Activated CD4-positive, alpha-beta memory T cell treated with anti-CD3 and anti-CD28 coated beads, Interleukin-2, amount 10 ng/mL, durations not matched to agents 7 days and 5 days (primary cell): ENCODE data around the gene ADGRF4. TPM values are rescaled to one million over a fixed set of nuclear protein-coding genes. Genes with fewer than 3 reads are reported as not detected.

Experiments used
- CTCF ChIA-PET: fragments of 350-600 bp; sonication (Branson Sonifier 250); formaldehyde crosslinking; loops from one replicate; lab custom pipeline; 2021; ENCODE audit warnings: antibody characterized with exemption, inconsistent platforms; lab: Charles Lee
- POLR2A ChIA-PET: fragments of 350-600 bp; sonication (Branson Sonifier 250); formaldehyde crosslinking; loops from one replicate; lab custom pipeline; 2021; ENCODE audit warnings: antibody characterized with exemption; lab: Charles Lee
- DNase-seq: peaks from one replicate; pipeline ENCODE4 v3.0.0-alpha.2; 2020
- H3K27ac Mint-ChIP-seq: one replicate; pipeline ENCODE4 v1.8.0; 2021; ENCODE audit warnings: mild to moderate bottlenecking, mixed read lengths
- H3K27me3 Mint-ChIP-seq: one replicate; pipeline ENCODE4 v1.8.0; 2021; ENCODE audit warnings: mixed read lengths
- H3K36me3 Mint-ChIP-seq: one replicate; pipeline ENCODE4 v1.8.0; 2021; ENCODE audit warnings: low read depth, mixed read lengths
- H3K4me1 Mint-ChIP-seq: one replicate; pipeline ENCODE4 v1.8.0; 2021; ENCODE audit warnings: mixed read lengths
- H3K4me3 Mint-ChIP-seq: one replicate; pipeline ENCODE4 v1.8.0; 2021; ENCODE audit warnings: mild to moderate bottlenecking, mixed read lengths
- H3K9me3 Mint-ChIP-seq: one replicate; pipeline ENCODE4 v1.8.0; 2021; ENCODE audit warnings: mixed read lengths
- total RNA-seq, 2 experiments: library from RNA; stranded (reverse); gene quantifications; one replicate each; pipeline ENCODE4 v1.2.3, GENCODE V29; 2021

ADGRF4 gene
- total RNA-seq, 2 experiments from 2014 or later = not detected

- CTCF ChIA-PET = no interaction called here
- no peak overlapping the region for H3K27ac Mint-ChIP-seq
These were observed 1.7 kb downstream of the ADGRF4 start for GRCh38 chr6:47700053-47700452.

GRCh38 chr6:47700596-47700995 is 2.2 kb downstream of the ADGRF4 start:
- CTCF ChIA-PET = no interaction called here
- no peaks in the 10 kb centered on the region for H3K27me3 Mint-ChIP-seq
- H3K4me3 Mint-ChIP-seq = no peak overlapping the region
- H3K4me1 Mint-ChIP-seq = peaks cover 1% of the 10 kb centered on the region
- POLR2A ChIA-PET = no interaction called here
- no peak overlapping the region for H3K27ac Mint-ChIP-seq
- H3K36me3 Mint-ChIP-seq = no peaks in the 10 kb centered on the region
- DNase-seq = no peak
- no peaks in the 10 kb centered on the region for H3K9me3 Mint-ChIP-seq

More at GRCh38 chr6:47700053-47700452, 1.7 kb downstream of the ADGRF4 start:
- peaks cover 1% of the 10 kb centered on the region for H3K4me1 Mint-ChIP-seq
- no peaks in the 10 kb centered on the region for H3K27me3 Mint-ChIP-seq
- H3K9me3 Mint-ChIP-seq = no peaks in the 10 kb centered on the region
- POLR2A ChIA-PET = no interaction called here
- no peak for DNase-seq
- H3K36me3 Mint-ChIP-seq = no peaks in the 10 kb centered on the region
- H3K4me3 Mint-ChIP-seq = no peak overlapping the region

GRCh38 chr6:47701363-47701762 is 3.0 kb downstream of the ADGRF4 start:
- POLR2A ChIA-PET = no interaction called here
- Mint-ChIP-seq H3K36me3 (no peaks in the 10 kb centered on the region), H3K27me3 (no peaks in the 10 kb centered on the region), H3K4me1 (peaks cover 1% of the 10 kb centered on the region), H3K9me3 (no peaks in the 10 kb centered on the region), H3K27ac (no peak overlapping the region), H3K4me3 (no peak overlapping the region)
- no peak for DNase-seq
- CTCF ChIA-PET = no interaction called here

GRCh38 chr6:47709160-47709559 is 10.8 kb downstream of the ADGRF4 start:
- ChIA-PET CTCF (no interaction called here), POLR2A (no interaction called here)
- no peaks in the 10 kb centered on the region for H3K36me3 Mint-ChIP-seq
- no peak overlapping the region for H3K4me3 Mint-ChIP-seq
- no peaks in the 10 kb centered on the region for H3K9me3 Mint-ChIP-seq
- no peak for DNase-seq
- peaks cover 16% of the 10 kb centered on the region for H3K27me3 Mint-ChIP-seq
- no peak overlapping the region for H3K27ac Mint-ChIP-seq
- H3K4me1 Mint-ChIP-seq = no peaks in the 10 kb centered on the region

- Mint-ChIP-seq H3K27ac (no peak overlapping the region), H3K4me3 (no peak overlapping the region), H3K36me3 (no peaks in the 10 kb centered on the region), H3K4me1 (no peaks in the 10 kb centered on the region), H3K9me3 (no peaks in the 10 kb centered on the region), H3K27me3 (peaks cover 16% of the 10 kb centered on the region)
- no peak for DNase-seq
- ChIA-PET POLR2A (no interaction called here), CTCF (no interaction called here)
These were observed 11.9 kb downstream of the ADGRF4 start for GRCh38 chr6:47710295-47710694.

- ChIA-PET CTCF (no interaction called here), POLR2A (no interaction called here)
- no peak overlapping the region for H3K27ac Mint-ChIP-seq
- no peak for DNase-seq
- H3K4me1 Mint-ChIP-seq = no peaks in the 10 kb centered on the region
- H3K36me3 Mint-ChIP-seq = no peaks in the 10 kb centered on the region
- H3K9me3 Mint-ChIP-seq = no peaks in the 10 kb centered on the region
- H3K4me3 Mint-ChIP-seq = no peak overlapping the region
- peaks cover 10% of the 10 kb centered on the region for H3K27me3 Mint-ChIP-seq
These were observed 14.8 kb downstream of the ADGRF4 start for GRCh38 chr6:47713200-47713599.

GRCh38 chr6:47714802-47715201 is 16.4 kb downstream of the ADGRF4 start:
- DNase-seq = no peak
- no peaks in the 10 kb centered on the region for H3K36me3 Mint-ChIP-seq
- POLR2A ChIA-PET = no interaction called here
- no peaks in the 10 kb centered on the region for H3K4me1 Mint-ChIP-seq
- H3K27ac Mint-ChIP-seq = no peak overlapping the region
- CTCF ChIA-PET = no interaction called here
- no peaks in the 10 kb centered on the region for H3K9me3 Mint-ChIP-seq
- no peak overlapping the region for H3K4me3 Mint-ChIP-seq
- peaks cover 9% of the 10 kb centered on the region for H3K27me3 Mint-ChIP-seq

- no peak overlapping the region for H3K27ac Mint-ChIP-seq
- POLR2A ChIA-PET = no interaction called here
These were observed 17.4 kb downstream of the ADGRF4 start for GRCh38 chr6:47715782-47716181.

GRCh38 chr6:47716207-47716606 is 17.8 kb downstream of the ADGRF4 start:
- no peak for DNase-seq
- CTCF ChIA-PET = no interaction called here
- Mint-ChIP-seq H3K4me1 (no peaks in the 10 kb centered on the region), H3K27me3 (peaks cover 7% of the 10 kb centered on the region), H3K9me3 (no peaks in the 10 kb centered on the region), H3K27ac (no peak overlapping the region), H3K36me3 (no peaks in the 10 kb centered on the region), H3K4me3 (no peak overlapping the region)
- POLR2A ChIA-PET = no interaction called here

More at GRCh38 chr6:47715782-47716181, 17.4 kb downstream of the ADGRF4 start:
- Mint-ChIP-seq H3K36me3 (no peaks in the 10 kb centered on the region), H3K4me3 (no peak overlapping the region), H3K9me3 (no peaks in the 10 kb centered on the region), H3K27me3 (peaks cover 8% of the 10 kb centered on the region), H3K4me1 (no peaks in the 10 kb centered on the region)
- DNase-seq = no peak
- CTCF ChIA-PET = no interaction called here

- H3K27ac Mint-ChIP-seq = no peak overlapping the region
- H3K36me3 Mint-ChIP-seq = no peaks in the 10 kb centered on the region
- ChIA-PET CTCF (no interaction called here), POLR2A (no interaction called here)
- H3K4me3 Mint-ChIP-seq = no peak overlapping the region
- peaks cover 2% of the 10 kb centered on the region for H3K27me3 Mint-ChIP-seq
- DNase-seq = no peak
- H3K9me3 Mint-ChIP-seq = no peaks in the 10 kb centered on the region
- no peaks in the 10 kb centered on the region for H3K4me1 Mint-ChIP-seq
These were observed 20.2 kb downstream of the ADGRF4 start for GRCh38 chr6:47718571-47718970.

GRCh38 chr6:47721189-47721588 is 22.8 kb downstream of the ADGRF4 start:
- H3K4me3 Mint-ChIP-seq = no peak overlapping the region
- H3K27ac Mint-ChIP-seq = no peak overlapping the region
- H3K4me1 Mint-ChIP-seq = no peaks in the 10 kb centered on the region
- ChIA-PET CTCF (no interaction called here), POLR2A (no interaction called here)
- peaks cover 2% of the 10 kb centered on the region for H3K27me3 Mint-ChIP-seq
- no peaks in the 10 kb centered on the region for H3K36me3 Mint-ChIP-seq
- DNase-seq = no peak
- H3K9me3 Mint-ChIP-seq = no peaks in the 10 kb centered on the region

GRCh38 chr6:47722194-47722593 is 23.8 kb downstream of the ADGRF4 start:
- H3K36me3 Mint-ChIP-seq = no peaks in the 10 kb centered on the region
- H3K27me3 Mint-ChIP-seq = peaks cover 2% of the 10 kb centered on the region
- POLR2A ChIA-PET = no interaction called here
- no peak overlapping the region for H3K4me3 Mint-ChIP-seq
- H3K9me3 Mint-ChIP-seq = no peaks in the 10 kb centered on the region
- no peaks in the 10 kb centered on the region for H3K4me1 Mint-ChIP-seq
- CTCF ChIA-PET = no interaction called here
- no peak overlapping the region for H3K27ac Mint-ChIP-seq
- no peak for DNase-seq

- H3K4me3 Mint-ChIP-seq = no peak overlapping the region
- CTCF ChIA-PET = interaction anchor here (1.4 kb wide), 1 partner anchor 93 kb away, joined by 3 read pairs; no protein-coding TSS in a partner anchor
- no peaks in the 10 kb centered on the region for H3K4me1 Mint-ChIP-seq
These were observed 25.9 kb downstream of the ADGRF4 start for GRCh38 chr6:47724300-47724699.

GRCh38 chr6:47727391-47727790 is 29.0 kb downstream of the ADGRF4 start:
- Mint-ChIP-seq H3K27me3 (no peaks in the 10 kb centered on the region), H3K9me3 (no peaks in the 10 kb centered on the region), H3K4me1 (no peaks in the 10 kb centered on the region), H3K4me3 (no peak overlapping the region), H3K27ac (no peak overlapping the region), H3K36me3 (no peaks in the 10 kb centered on the region)
- DNase-seq = no peak
- CTCF ChIA-PET = no interaction called here
- POLR2A ChIA-PET = no interaction called here

More at GRCh38 chr6:47724300-47724699, 25.9 kb downstream of the ADGRF4 start:
- H3K36me3 Mint-ChIP-seq = no peaks in the 10 kb centered on the region
- peaks cover 2% of the 10 kb centered on the region for H3K27me3 Mint-ChIP-seq
- no peak overlapping the region for H3K27ac Mint-ChIP-seq
- no peak for DNase-seq
- no peaks in the 10 kb centered on the region for H3K9me3 Mint-ChIP-seq
- POLR2A ChIA-PET = no interaction called here
